Dermis blood vessel endothelial cell (primary cell): ENCODE data around the gene CCDC28A. TPM values are rescaled to one million over a fixed set of nuclear protein-coding genes. Genes with fewer than 3 reads are reported as not detected.
"Not testable (repeated sequence)": the region's sequence is repeated elsewhere in the genome, so short reads cannot be mapped to it uniquely, and the experiment has no call there.

ENCODE experiments used
- DNase-seq: peaks from one replicate; pipeline ENCODE4 v3.0.0; 2010
- total RNA-seq: library from RNA; depleted of rRNA; stranded (reverse); fragments of >200 nt; gene quantifications from 2 replicates; pipeline ENCODE4 v1.2.3, GENCODE V29; 2014

Gene CCDC28A
- 22.1 and 23.7 TPM in 2 replicates for total RNA-seq

DNA sequence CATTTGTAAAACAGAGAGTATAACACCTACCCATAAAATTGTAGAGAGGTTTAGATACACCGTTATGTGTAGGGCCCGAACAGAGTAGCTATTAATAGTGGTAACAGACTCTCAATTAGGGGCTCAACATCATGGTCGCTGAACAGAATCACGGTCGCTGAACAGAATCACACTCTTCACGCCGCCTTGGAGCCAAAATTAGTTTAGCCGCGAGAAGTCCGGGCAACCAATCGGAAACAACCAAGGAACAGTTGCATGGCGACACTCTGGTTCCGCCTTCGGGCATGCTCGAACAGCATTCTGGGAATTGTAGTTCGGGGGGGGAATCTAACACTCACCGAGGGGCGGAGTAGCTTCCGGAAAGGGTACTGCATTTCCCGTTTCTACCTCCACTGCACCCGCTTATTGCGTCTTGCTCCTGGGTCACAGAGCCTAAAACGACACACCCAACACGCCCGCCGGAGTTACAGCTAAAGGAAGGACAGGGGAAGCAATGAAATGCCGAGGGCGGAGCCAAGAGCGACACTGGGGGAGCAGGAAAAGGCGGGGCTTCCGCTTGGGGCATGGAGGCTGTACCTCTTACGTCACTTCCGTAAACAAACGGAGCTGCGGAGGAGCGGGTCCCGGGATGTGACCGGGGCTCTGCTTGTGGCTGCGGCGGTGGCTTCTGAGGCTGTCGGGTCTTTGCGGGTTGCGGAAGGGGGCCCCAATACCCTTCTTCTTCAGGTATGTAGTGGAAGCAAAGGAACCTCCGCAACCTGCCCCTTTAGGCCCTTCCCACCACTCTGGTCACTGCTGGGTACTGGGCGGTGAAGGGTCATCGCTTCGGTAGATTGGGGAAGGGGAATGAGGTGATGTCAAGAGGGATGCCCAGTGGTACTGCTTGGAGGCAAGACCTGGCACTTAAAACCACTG lies at the start of gene CCDC28A:
Gene CCDC28A (plus strand): TSS at position 593 of the 915 bp plus-strand sequence. CDS start 2,352 bp downstream, outside the sequence.
- peak; percentile 97 for DNase-seq

DNA sequence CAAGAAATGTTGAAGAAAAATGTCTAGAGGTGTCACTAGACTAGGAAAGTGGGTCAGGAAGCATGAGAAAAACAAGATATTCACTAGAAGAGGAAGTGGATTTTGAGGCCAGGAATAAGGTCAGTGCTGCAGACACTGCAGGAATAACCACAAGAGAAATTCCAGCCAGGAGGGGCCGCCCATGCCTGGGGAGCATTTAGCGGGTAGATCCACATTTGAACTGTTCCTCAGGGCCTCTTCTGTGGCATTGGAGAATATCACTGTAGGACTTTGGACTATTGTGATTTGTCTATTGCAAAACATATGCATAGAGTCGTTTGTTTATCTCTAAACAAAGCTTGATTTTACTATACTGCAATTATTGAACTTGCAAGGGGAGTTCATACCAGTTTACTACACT lies 49.6 kb upstream of the CCDC28A start:
- DNase-seq = peak; percentile 66

DNA sequence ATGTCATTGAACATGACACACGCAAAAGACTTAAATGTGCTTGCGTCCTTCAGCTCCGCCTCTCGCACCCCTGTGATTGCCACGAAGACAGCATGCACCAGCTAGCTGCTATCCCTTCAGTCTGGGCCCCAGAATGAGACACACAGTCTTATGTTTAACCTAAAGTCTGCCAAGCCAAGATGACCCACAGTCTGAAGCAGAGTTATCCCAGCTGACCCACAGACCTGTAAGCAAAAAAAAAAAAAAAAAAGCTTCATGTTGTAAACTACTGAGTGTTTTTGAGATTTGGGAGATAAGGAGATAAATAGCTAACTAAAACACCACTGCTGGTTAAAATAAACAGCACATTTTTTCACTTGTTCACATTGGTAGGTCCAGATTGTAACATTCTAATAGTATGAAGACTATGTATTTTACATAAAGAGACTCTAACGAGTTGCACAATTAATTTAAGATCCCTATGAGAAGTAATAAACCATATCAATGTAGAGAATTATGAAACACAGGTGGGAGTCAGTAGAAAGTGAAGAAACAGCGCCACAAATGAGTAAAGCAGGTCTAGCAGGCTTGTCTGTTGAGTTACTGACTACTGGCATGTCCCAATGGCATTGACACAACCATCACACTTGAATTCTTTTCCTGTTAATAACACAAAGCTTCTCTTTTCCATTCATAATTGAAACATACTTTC lies 47.4 kb upstream of the CCDC28A start:
- DNase-seq = no peak

DNA sequence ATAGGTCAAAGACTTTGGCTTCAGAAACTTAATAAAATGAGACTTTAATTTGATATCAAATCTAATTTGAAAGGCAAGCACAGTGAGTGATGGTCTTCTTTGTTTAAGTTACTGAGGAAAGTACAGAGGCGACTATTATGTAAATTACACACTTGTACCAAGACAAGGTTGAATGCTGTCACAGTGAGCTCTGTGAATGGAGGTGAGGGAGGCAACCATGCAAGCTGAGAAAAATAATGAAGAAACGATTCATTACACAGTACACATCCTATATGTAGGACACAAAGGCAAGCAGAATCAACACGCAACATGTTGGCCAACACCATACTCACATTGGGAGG lies 46.8 kb upstream of the CCDC28A start:
- no peak for DNase-seq

DNA sequence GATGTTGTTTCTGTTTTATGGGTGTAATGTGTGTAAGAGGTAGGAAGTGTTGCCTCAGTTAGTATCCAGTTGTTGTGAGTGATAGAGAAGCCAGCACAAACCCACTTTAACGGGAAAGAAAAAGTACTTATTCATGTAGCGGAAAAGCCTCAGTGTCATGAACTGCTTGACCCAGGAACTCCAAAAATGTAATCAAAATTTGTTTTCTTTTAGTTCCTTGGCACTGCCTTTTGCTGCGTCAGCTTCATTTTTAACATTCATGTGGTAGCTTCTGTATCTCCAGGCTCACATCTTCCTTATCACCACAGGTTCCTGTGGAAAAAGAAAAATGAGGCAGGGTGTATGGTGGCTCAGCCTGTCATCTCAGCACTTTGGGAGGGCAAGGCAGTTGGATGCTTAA lies 46.4 kb upstream of the CCDC28A start:
- no peak for DNase-seq

DNA sequence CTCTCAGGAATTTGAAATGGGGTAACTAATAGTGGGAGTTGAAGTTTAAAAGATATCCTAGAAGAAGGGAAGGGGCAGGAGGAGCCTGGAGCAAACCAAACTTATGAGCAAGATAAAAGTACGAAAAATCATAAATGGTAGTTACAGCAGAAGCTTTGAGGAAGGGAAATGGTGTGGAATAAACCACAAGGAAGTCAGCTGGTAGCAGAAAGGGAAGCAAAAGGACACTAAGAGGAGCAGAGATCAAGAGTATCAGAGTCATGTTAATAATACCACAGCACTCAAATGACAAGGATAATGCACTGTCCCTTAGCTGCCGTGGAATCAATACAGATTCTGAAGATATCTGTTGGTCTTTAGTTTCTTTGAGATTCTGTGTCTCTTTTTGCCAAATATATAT lies 44.9 kb upstream of the CCDC28A start:
- no peak for DNase-seq

DNA sequence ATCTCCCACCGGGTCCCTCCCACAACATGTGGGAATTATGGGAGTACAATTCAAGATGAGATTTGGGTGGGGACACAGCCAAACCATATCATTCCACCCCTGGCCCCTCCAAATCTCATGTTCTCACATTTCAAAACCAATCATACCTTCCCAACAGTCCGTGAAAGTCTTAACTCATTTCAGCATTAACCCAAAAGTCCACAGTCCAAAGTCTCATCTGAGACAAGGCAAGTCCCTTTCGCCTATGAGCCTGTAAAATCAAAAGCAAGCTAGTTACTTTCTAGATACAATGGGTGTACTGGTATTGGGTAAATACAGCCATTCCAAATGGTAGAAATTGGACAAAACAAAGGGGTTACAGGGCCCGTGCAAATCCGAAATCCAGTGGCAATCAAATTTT lies 43.5 kb upstream of the CCDC28A start:
- DNase-seq = not testable (repeated sequence)

DNA sequence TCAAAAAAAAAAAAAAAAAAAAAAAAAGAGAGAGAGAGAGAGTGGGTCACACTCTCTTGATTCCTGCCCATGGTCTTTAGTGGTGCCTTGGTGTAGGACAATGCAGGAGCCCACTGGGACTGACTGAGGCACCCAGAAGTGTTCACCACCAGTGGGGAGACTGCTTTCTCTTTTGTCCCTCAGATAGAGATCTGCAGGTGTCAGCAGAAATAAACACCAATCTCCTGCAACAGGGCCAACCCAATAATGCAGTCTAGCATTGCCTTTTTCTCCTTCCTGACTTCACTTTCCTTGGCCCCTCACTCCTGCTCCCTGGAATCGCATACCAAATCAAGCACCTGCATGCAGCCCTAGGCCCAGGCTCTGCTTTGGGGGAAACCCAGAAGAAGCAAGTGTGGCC lies 39.0 kb upstream of the CCDC28A start:
- DNase-seq = no peak

DNA sequence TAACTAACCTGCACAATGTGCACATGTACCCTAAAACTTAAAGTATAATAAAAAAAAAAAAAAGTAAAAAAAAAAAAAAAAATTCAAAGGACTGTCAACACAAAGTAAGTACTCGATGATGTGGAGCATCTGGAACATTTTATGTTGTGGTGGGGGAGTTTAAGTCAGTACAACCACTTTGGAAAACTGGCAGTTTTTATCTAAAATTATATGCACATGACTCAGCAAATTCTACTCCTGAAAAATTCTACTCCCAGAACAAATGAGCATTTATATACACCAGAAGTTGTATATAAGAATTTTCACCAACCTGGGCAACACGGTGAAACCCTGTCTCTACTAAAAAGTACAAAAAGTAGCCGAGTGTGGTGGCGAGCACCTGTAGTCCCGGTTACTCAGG lies 36.9 kb upstream of the CCDC28A start:
- DNase-seq = no peak

DNA sequence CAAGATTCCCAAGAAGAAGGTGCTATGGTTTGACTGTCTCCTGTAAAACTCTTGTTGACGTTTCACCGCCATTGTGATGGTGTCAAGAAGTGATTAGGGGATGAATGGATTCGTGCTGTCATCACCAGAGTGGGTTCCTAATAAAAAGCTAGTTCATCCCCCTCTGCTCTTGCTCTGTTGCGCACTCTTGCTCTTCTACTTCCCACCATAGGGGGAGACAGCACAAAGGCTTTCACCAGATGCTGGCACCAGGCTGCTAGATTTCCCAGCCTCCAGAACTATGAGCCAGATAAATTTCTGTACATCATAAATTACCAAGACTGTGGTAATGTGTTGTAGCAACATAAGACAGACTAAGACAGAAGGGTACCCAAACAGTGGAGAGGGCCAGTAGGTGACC lies 21.6 kb upstream of the CCDC28A start:
- DNase-seq = no peak

DNA sequence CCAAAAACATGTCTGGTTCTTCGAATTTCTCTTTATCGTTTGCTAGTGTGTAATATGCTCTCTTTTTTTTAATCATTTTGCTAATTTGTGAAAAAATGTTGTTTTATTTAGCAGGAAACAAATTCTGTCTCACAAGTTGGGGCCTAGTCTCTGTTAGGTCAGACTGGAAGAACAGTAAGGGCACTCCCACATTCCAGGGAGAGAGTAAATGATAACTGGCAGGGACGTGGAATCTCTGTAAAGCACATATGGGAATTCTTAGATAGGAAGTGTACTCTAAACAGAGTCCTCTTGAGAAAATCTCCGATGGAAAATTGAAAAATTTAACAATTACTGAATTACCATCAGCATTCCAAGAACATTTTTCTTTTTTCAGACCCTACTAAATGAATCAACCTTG lies 16.4 kb upstream of the CCDC28A start:
- no peak for DNase-seq

DNA sequence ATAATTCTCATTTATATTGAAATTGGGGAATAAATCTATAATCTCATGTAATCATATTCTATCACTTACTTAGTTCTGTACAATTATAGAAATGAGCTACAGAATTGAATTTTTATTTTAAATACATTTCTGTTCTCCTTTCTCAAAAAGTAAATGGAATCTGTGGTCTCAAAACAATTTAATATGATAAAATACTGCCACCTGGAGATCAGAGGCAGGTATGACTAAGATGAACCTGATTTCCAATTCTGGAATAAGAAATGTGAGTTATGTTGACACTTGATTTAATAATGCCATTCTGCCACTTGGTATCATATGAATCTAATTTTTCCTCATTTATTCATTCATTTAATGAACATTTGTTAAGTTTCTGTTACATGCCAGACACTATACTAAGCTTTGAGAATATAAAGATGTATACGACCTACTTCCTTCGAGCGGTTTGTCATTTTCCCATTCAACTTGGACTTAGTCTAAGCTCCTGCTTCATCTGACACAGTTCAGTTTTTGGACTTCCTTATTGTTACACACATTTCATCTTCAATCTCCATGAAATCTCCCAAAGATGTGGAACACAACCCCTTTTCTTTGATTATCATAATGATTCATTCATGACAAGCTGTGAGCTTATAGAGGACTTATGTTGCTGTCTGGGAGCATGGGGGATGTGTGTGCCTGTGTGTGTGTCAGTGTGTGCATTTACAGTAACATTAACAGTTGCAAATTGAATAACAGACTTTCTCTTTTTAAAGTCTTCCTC lies 7.5 kb upstream of the CCDC28A start:
- peak; percentile 71 for DNase-seq

DNA sequence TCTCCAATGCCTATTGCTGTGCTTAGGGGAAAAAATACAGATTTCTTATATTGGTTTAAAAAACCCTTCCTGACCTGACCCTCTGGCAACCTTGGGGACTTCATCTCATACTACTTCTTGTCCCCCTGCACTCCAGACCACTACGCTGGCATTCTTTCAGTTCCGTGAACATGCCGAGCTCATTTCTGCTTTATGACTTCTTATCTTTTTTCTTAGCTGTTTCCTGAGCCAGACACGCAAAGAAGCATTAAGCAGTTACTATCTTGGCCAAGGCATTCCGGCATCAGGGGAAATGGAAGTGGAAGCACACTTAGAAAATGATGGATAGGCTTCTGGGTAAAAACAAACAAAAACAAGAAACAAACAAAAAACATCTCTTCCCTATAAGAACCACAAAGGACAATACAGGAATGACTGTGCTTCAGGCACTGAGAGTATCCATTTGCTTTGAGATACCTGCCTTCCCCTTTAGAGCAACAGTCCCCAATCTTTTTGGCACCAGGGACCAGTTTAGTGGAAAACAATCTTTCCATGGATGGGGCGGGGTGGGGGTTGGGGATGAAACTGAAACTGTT lies 4.4 kb upstream of the CCDC28A start:
- DNase-seq = peak; percentile 74

DNA sequence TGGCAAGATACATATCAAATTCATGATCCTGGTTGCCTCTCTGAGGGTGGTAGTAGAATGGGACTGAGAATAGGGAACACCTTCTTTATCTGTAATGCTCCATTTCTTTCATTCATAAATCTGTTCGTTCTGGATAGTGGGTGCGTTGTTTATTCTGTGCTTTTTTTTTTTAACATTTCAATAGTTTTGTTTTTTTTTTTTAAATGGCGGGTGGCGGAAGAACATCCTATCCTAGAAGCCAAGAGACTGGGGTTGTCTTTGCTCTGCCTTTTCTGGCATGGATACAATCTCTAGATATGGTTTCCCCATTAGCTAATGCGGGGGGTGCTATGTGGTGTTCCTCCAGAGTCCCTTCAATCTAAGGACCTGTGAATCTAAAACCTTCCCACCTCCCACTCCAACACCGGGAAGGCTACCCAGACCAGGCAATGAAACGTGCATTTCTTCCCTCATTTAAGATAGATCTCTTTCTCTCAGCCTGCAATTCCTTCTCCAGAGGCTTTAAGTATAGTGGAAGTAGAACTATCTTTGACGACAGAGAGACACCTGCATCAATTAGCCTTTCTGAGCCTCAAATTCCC lies 883 bp upstream of the CCDC28A start:
- DNase-seq = no peak

DNA sequence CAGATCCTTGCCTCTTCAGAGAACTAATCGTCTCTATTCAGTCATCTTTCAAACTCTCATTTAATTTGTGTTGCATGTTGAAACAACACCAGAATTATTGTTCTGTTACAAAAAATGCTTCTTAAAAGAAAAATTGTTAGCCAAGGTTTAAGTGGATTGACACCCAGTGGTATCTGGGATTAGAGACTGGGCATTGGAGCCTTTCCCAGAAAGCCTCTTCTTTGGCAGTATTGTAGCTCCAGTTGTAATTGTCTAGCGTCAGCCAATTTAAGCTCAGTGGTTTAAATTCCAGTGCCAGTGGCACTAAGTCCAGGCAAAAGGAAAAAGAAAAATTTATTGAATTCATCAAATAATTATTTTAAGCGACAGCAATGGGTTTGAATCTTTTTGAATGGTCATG lies 801 bp downstream of the CCDC28A start:
- DNase-seq = no peak

DNA sequence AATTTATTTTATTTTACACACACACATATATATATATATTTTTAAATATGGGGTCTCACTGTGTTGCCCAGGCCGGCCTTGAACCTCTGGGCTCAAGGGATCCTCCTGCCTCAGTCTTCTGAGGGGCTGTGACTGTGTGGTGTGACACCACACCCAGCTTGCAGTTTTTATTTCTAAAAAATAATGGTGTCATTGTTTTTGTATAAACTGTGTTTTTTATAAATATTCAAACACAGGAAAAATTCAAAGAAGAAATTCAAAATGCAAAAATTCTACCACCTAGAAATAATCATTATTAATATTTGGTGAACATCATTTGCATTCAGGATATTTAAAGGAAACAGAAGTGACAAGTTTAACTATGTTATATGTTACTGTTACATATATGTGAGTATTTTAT lies 3.1 kb downstream of the CCDC28A start:
- DNase-seq = no peak

DNA sequence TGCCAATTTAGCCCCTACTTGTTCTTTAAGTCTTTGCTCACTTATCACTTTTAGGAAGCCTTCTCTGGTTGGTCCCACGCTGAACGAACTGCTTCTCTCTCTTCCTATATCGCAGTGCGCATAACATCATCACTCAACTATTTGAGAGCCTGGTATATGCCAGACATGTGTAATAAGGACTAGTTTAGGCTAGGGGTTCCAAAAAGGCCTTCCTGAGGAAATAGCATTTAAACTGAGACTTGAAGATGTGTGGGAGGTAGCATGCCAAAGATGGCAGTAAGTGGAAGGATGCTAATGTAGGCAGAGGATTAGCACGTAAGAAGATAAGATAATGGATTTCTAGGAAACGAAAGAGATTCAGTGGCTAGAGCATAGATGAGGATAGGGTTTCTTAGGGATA lies 4.8 kb downstream of the CCDC28A start:
- no peak for DNase-seq

DNA sequence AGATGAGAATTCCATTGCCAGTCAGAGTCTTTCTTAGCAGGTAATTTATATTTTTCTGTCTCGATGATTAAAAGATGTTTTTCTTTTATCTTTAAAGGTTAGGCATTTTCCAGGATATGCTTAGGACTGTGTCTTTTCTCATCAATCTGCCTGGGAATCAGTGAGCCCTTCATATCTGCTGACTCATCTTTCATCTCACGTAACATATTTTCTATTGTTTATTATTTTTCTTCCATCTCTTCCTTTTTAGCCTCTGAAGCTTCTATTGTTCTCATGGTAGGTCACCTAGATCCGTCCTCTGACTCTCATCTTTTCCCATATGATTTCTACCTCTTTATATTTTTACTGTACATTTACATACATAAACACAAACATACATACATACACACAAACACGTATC lies 8.7 kb downstream of the CCDC28A start:
- peak; percentile 42 for DNase-seq

DNA sequence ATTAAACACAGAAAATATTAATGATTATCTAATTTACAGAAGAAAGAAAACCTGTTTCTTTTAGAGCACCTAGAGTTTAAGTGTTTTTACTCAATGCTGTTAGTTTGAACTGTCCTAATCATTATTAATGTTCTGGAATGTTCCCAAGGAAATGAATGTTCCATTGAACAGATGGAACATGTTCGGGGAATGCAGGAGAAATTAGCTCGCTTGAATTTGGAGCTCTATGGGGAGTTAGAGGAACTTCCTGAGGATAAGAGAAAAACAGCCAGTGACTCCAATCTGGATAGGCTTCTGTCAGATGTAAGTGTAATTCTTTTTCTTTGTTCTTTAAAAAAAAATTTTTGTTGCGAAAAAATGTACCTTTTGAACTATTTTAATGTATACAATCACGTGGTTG lies 11.5 kb downstream of the CCDC28A start:
- peak; percentile 58 for DNase-seq

DNA sequence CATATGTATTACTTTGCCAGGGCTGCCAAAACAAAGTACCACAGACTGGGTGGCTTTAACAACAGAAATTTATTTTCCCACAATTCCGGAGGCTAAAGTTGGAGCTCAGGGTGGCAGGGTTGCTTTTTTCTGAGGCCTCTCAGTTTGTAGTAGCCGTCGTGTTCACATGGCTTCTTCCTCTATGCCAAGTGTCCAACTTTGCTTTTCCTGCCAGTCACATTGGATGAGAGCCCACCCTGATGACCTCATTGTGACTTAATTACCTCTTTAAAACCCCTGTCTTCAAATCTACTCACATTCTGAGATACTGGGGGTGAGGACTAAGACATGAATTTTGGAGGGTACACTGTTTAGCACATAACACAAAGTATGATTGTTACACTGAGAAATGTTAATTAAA lies 12.4 kb downstream of the CCDC28A start:
- DNase-seq = peak; percentile 60

DNA sequence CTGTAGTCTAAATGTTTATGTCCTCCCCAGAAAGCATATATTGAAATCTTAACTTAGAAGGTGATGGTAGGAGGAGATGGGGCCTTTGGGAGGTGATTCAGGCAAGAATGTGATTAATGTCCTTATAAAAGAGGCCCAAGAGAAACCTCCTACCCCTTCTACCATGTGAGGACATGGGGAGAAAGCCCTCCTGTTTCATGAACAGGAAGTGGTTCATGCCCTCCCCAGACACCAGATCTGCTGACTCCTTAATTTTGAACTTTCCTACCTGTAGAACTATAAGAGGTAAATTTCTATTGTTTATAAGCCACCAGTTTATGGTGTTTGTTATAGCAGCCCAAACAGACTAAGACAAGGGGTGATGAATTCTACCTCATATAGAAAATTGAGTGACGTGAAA lies 13.6 kb downstream of the CCDC28A start:
- no peak for DNase-seq

DNA sequence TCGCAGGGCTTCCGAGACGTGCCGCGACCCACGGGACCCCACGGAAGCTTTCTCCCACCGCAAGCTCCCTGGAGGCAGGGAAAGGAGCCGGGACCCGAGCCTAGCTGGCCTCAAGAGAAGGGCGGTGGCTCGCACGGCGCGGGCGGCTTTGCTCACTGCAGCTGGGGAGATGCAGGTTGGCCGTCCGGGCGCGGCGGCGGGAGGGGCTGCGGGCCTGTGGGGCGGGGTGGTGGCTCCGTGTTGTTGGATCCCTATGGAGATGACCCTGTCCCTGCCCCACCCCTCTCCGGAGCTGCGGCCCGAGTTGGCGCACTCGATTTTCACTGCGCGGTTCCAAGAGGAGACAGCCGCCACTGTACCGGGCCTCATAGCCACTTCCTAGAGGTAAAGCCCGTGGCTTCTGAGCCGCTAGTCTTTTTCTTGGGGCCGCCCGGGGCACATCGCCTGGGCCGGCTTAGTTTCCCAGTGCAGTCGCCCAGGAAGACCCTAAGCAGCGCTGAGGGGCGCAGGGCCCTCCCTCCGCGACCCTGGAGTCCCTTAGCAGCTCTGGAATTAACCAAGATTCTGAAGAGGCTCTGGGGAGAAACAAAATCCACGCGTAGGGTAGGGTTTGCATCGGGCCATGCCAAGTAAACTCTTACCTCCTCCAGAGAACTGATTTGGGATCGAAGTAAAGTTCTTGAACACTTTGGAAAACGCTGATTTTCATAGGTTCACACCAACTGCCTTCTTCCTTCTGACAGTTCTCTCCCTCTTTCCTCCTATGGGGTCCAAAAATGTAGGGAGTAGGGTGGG lies 22.4 kb downstream of the CCDC28A start, which contains the start of gene ECT2L:
Gene ECT2L (plus strand): TSS at position 279 of the 795 bp plus-strand sequence. CDS start 17,188 bp downstream, outside the sequence.
- peak; percentile 61 for DNase-seq
